COLO829 (cell line): ENCODE results near the gene TRIM23.
"Not testable (repeated sequence)": the region's sequence is repeated elsewhere in the genome, so short reads cannot be mapped to it uniquely, and the experiment has no call there.

ENCODE experiments used
- DNase-seq: peaks from one replicate; pipeline ENCODE4 v3.0.0; 2012; ENCODE audit warnings: low spot score

The TRIM23 gene

GRCh38 chr5:65624025-65624570 is at the start of gene TRIM23:
Gene TRIM23, minus strand, starts transcription at chr5:65624333. Its CDS starts 59 bp downstream, at chr5:65624274.
- peak; percentile 63 for DNase-seq

DNA sequence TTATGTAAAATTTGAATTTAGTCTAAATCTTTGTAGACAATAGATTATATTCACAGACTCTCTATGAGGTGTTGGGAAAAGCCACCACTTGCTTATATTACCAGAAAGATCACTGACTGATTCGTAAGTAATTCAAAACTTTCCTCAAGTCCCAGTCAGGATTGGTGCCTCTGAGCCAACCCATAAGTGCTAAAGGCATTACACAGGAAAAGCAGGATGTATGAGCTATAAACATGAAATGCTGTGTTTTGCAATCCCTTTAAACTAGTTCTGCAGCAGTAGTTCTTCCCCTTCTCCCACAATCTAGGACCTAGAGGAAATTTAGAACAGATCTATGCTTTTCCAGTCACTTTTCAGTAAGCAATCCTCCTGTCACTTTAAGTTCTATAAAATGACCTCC is 48.7 kb upstream of the TRIM23 start:
- DNase-seq = no peak

DNA sequence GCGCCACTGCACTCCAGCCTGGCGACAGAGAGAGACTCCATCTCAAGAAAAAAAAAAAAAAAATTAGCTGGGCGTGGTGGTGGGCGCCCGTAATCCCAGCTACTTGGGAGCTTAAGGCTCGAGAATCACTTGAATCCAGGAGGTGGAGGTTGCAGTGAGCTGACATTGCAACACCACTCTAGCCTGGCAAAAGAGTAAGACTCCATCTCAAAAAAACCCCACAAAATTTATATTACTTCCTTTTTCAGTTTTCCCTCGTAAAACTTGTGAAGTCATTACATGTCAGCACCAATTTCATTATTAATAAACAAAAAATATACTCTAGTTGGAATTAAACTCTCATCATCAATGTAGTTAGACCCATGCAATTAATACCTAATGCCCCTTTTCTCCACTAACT is 44.6 kb upstream of the TRIM23 start:
- DNase-seq = no peak

- peak; percentile 5 for DNase-seq
Measured at GRCh38 chr5:65663804-65664521, 39.8 kb upstream of the TRIM23 start.

DNA sequence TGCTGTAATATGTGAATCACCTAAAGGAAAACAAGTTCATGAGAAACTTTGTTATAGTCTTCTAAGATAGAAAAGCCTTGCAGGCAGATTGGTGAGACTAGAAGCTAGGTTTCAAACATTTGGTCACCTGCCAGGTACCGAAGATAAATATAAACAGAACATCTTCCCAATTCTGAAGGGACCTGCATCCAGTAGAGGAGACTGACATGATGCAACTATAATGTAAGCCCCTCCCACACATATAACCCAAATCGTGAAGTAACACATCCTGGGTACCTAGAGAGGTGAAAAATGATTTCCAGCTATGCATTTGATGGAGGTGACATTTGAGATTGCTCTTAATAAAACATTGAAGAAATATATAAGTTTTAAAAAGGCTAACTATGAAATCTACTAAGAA is 30.6 kb upstream of the TRIM23 start:
- no peak for DNase-seq

- DNase-seq = no peak
Measured at GRCh38 chr5:65651144-65651543, 27.0 kb upstream of the TRIM23 start.

DNA sequence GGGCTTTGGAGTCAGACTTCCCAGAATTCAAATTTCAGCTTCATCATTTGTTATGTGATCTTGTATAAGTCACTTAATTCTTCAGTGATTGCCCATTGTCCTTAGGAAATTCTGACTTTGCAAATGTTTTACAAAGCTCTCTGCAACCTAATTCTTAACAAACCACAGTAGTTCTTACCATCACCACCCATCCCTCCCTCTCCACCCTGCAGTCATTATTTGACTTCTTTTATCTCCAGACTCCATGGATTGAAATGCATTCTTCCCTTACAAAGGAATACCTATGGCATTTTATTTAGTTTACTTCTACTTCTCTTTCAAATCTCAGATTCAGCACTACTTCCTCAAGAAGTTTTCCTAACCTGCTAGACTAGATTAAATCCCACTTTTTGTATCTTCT is 23.8 kb upstream of the TRIM23 start:
- no peak for DNase-seq

GRCh38 chr5:65646938-65647337 is 22.8 kb upstream of the TRIM23 start:
- no peak for DNase-seq

- DNase-seq = no peak
Measured at GRCh38 chr5:65640240-65640639, 16.1 kb upstream of the TRIM23 start.

- no peak for DNase-seq
Measured at GRCh38 chr5:65630981-65631380, 6.8 kb upstream of the TRIM23 start.

GRCh38 chr5:65625743-65626142 is 1.6 kb upstream of the TRIM23 start:
- peak; percentile 2 for DNase-seq

DNA sequence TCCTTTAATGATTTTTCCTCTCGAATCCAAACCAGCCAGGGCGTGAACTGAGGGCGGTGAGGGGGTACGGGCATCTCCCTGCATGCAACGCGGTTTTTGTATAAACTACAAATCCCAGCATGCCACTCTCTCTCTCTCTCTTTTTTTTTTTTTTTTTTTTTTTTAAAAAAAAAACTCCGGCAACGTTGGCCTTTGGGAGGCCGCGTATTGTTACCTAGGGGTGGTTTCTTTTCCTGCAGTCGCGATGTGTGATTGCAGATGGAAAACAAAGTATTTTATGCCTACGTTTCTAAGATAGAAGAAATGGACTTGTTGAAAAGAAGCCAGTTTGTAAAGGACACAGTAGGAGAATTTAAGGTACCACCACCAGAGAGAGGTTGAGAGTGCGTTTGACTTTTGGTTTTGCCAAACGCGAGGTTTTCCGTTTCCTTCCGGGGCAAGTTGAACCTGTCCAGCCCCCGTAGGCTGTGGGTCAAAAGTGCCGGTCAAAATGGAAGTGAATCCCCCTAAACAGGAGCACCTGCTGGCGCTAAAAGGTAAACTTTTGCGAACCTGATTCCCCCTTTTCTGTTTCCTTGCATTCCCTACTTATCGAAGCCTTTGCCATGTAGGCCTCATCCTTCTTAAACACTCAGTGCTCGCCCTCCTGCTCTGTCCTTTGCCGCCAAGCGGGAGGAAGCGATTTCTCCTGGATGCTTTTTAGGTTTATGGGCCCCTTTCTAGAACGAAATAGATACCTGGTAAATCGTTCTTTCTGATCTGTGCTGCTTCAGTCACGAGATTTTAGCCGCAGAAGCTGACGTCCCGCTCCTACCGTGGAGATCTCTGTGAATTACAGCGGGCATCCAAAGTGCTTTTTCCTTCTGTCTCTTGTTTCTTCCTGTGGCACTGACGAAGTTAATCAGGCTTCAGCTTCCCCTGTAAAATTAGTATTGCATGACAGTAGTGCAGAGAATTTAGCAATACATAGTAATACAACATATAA is 730 bp upstream of the TRIM23 start, which contains the start of the genes SHLD3 and TRAPPC13:
SHLD3 (plus strand) TSS at position 457 of the 985 bp plus-strand sequence. CDS start 4,561 bp downstream, outside the sequence.
TRAPPC13 (plus strand) TSS at position 457 of the 985 bp plus-strand sequence; CDS start at position 491, 34 bp downstream.
- DNase-seq = peak; percentile 29

DNA sequence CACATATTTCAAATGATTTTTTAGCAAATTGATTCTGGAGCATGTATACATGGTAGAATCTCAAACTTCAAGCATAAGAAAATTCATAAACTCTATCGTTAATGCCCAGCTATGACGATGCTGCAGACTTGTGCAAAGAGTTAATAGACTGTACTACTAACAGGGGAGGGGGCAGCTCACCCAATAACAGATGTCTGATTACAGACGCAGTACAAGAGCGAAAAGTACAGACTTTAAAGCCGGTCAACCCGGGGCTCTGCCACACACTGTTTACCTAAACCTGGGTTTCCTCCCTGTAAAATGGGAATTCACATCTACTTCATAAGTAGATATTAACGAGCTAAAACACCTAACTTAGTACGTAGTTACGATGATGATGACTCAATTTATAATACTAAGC is 651 bp downstream of the TRIM23 start:
- DNase-seq = no peak

- not testable (repeated sequence) for DNase-seq
Measured at GRCh38 chr5:65621961-65622360, 2.2 kb downstream of the TRIM23 start.

DNA sequence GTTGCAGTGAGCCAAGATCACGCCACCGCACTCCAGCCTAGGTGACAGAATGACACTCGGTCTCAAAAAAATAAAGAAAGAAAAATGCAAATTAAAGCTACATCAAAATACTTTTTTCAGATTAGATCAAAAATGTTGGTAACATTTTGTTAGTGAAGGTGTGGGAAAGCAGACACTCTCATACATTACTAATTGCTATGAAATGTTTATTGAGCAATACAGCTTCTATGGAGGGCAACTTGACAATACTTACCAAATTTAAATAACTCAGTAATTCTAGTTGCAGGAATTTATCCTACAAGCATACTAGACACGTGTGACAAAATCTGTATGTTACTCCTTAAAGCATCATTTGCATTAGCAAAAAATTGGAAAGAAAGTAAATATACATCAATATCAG is 4.1 kb downstream of the TRIM23 start:
- no peak for DNase-seq

DNA sequence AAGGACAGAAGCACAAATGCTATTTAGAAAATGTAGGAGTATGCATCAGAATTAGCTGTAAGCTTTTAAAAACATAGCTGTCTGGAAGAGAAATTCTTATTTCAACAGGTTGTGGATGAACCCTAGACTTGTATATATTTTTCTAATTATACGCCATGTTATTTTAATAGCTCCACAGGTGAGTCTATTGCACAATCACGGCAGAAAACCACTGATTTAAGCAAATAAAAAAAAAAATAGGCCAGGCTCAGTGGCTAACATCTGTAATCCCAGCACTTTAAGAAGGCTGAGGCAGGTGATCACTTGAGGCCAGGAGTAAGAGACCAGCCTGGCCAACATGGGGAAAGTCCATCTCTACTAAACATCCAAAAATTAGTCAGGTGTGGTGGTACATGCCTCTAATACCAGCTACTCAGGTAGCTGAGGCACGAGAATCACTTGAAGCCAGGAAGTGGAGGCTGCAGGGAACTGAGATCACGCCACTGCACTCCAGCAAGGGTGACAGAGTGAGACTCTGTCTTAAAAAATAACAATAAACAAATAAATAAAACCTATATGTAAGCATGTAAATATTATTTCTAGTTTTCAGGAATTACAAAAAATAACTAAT is 11.7 kb downstream of the TRIM23 start:
- no peak for DNase-seq

DNA sequence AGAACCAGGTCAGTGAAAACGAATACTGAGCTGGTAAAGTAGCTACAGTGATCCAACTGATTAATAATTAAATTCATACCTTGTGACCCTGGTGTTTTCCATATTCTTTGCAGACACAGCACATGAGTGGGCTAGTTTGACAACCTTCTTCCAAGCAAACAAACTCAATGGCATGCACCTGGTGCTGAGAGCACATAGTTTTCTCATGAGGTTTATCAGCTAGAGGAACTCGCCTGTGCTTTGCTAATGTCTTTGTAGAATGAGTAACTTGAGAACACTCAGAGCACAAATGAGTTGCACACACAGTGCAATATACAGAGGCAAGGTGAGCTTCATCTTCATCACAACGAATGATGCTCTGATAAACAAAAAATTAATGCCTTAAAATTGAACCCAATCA is 12.6 kb downstream of the TRIM23 start:
- DNase-seq = no peak

- DNase-seq = not testable (repeated sequence)
Measured at GRCh38 chr5:65601761-65602160, 22.4 kb downstream of the TRIM23 start.

GRCh38 chr5:65588694-65589093 is 35.4 kb downstream of the TRIM23 start:
- DNase-seq = no peak

DNA sequence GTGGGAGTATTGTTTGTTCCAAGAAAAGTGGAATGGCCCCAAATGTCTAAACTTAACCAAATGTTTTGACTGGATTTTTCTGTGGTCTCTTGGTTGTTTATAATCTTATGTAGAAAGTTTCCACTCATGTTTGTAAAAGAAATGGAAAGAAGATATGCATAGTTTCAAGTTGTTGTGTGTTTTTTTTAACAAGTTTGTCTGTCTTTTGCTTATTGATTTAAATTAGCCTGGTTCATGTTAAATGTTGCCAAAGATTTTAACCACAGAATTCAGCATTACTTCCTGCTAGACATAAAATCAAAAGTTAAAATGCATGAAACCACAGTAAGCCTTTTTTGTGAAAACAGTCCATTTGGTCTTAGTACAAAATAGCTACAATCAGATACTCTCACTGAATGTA is 47.0 kb downstream of the TRIM23 start:
- no peak for DNase-seq

- no peak for DNase-seq
Measured at GRCh38 chr5:65570598-65571226, 53.4 kb downstream of the TRIM23 start.

GRCh38 chr5:65566505-65566904 is 57.6 kb downstream of the TRIM23 start:
- no peak for DNase-seq
